K562 (cell line): ENCODE measurements around the gene C12orf42. TPM values are rescaled to one million over a fixed set of nuclear protein-coding genes. Genes with fewer than 3 reads are reported as not detected.

ENCODE experiments used
- ATAC-seq: fragments of 200-7000 bp; cut with Tn5 transposase; 3 replicates; pipeline ENCODE4 v1.9.1; 2020; ENCODE audit warnings: moderate library complexity
- BruUV-seq: library from RNA; stranded (reverse); fragments of 400-500 nt; replicated peaks from 2 replicates; lab custom pipeline; 2021; lab: Mats Ljungman, UMichigan
- CTCF ChIA-PET: fragments of 300-600 bp; formaldehyde crosslinking; extraction: SDS; loops from one replicate; lab custom pipeline; 2021; ENCODE audit warnings: low intra/inter-chr PET ratio; lab: Yijun Ruan, JAX
- POLR2A ChIA-PET: fragments of 300-600, 350-650 bp; sonication (Branson Sonifier 250); formaldehyde crosslinking; extraction: SDS; loops from one replicate; lab custom pipeline; 2021; ENCODE audit warnings: antibody characterized with exemption, inconsistent platforms; lab: Yijun Ruan, JAX
- DNase-seq, 4 experiments: peaks; one replicate each; pipeline versions ENCODE4 v3.0.0 to v3.0.0-alpha.2; 2011 to 2018; ENCODE audit warnings: low spot score in 3 of 4, mixed read lengths in 3 of 4; ENCODE audit errors: extremely low read depth in 1 of 4
- FAIRE-seq: peaks from 2 replicates; lab custom pipeline; 2011; peaks lifted over from hg19 to GRCh38; lab: Jason Lieb, UNC
- H2AFZ ChIP-seq: 2 replicates; pipeline ENCODE4 v1.6.0; 2011; ENCODE audit warnings: low read depth, low read length, control low read depth, inconsistent platforms
- H3K27ac ChIP-seq: fragments of 200-600 bp; 3 replicates; pipeline ENCODE4 v1.8.0; 2011; ENCODE audit warnings: low read depth, mild to moderate bottlenecking, control low read depth, inconsistent platforms, low read length, moderate library complexity, mixed read lengths; ENCODE audit errors: extremely low read depth
- H3K27me3 ChIP-seq, 2 experiments: fragments of 300-600 bp in 1 of 2; 2 replicates in 1 of 2; 3 replicates in 1 of 2; pipeline versions ENCODE4 v1.6.0 to v1.8.0; 2011; ENCODE audit warnings: inconsistent platforms in 2 of 2, low read length in 2 of 2, mild to moderate bottlenecking in 1 of 2, mixed read lengths in 1 of 2, moderate library complexity in 1 of 2; ENCODE audit not compliant: control insufficient read depth in 2 of 2, insufficient read depth in 2 of 2
- H3K36me3 ChIP-seq: fragments of 300-600 bp; 3 replicates; pipeline ENCODE4 v1.8.0; 2011; ENCODE audit warnings: mild to moderate bottlenecking, low read length, inconsistent platforms; ENCODE audit not compliant: control insufficient read depth, insufficient read depth
- H3K4me1 ChIP-seq, 2 experiments: fragments of 200-600 bp in 1 of 2; replicated peaks in 1 of 2; 2 replicates in 1 of 2; 3 replicates in 1 of 2; pipeline versions ENCODE4 v1.5.1 to v1.8.0; 2011; ENCODE audit warnings: inconsistent platforms in 2 of 2, low read length in 2 of 2, mild to moderate bottlenecking in 1 of 2, mixed read lengths in 1 of 2, moderate library complexity in 1 of 2; ENCODE audit not compliant: control insufficient read depth in 2 of 2, insufficient read depth in 2 of 2
- H3K4me2 ChIP-seq: 2 replicates; pipeline ENCODE4 v1.6.1; 2011; ENCODE audit warnings: low read length, control low read depth, inconsistent platforms, mixed read lengths; ENCODE audit not compliant: insufficient read depth
- H3K4me3 ChIP-seq: fragments of 200-600 bp; sonication (generic), shearing (Covaris generic); 2 replicates; pipeline ENCODE4 v1.5.1; 2016; ENCODE audit warnings: control low read depth, inconsistent platforms
- H3K79me2 ChIP-seq: fragments of 200-600 bp; 3 replicates; pipeline ENCODE4 v1.8.0; 2011; ENCODE audit warnings: low read length, inconsistent platforms; ENCODE audit not compliant: control insufficient read depth, insufficient read depth
- H3K9ac ChIP-seq, 2 experiments: 2 replicates each; pipeline versions ENCODE4 v1.6.0 to v1.6.1; 2011; ENCODE audit warnings: low read depth in 2 of 2, low read length in 2 of 2, control low read depth in 1 of 2, inconsistent platforms in 1 of 2, mild to moderate bottlenecking in 1 of 2, mixed read lengths in 1 of 2; ENCODE audit not compliant: insufficient read depth in 1 of 2
- H3K9me1 ChIP-seq: one replicate; pipeline ENCODE4 v1.6.0; 2011; ENCODE audit warnings: inconsistent platforms, mild to moderate bottlenecking, low read length, moderate library complexity; ENCODE audit not compliant: control insufficient read depth, insufficient read depth
- H3K9me3 ChIP-seq: replicated peaks from 2 replicates; pipeline ENCODE4 v1.5.1; 2011; ENCODE audit warnings: low read depth, low read length, inconsistent platforms; ENCODE audit not compliant: control insufficient read depth, insufficient read depth
- H4K20me1 ChIP-seq: replicated peaks from 2 replicates; pipeline ENCODE4 v1.6.1; 2011; ENCODE audit warnings: low read length, inconsistent platforms, mixed read lengths; ENCODE audit not compliant: control insufficient read depth, insufficient read depth
- BMI1 ChIP-seq: fragments of 150-350 bp; IDR thresholded peaks from 2 replicates; pipeline ENCODE4 v1.6.1; 2014; ENCODE audit warnings: low read length
- CHAMP1 ChIP-seq: fragments of 450-650 bp; IDR thresholded peaks from 2 replicates; pipeline ENCODE4 v1.6.1; 2016; ENCODE audit warnings: mild to moderate bottlenecking
- EP300 ChIP-seq: IDR thresholded peaks from 2 replicates; pipeline ENCODE4 v1.6.1; 2012; ENCODE audit warnings: low read length, improper control_type of control experiment
- FUS ChIP-seq: fragments of 200-400 bp; formaldehyde crosslinking; optimal IDR thresholded peaks from 2 replicates; pipeline ENCODE3; 2017; ENCODE audit warnings: low read depth, low read length
- KDM1A ChIP-seq, 2 experiments: fragments of 450-650 bp; IDR thresholded peaks; 2 replicates each; pipeline ENCODE4 v1.6.1; 2016; ENCODE audit warnings: mild to moderate bottlenecking in 2 of 2
- MTF1 ChIP-seq: fragments of 250-450 bp; sonication (Bioruptor Pico); IDR thresholded peaks from 2 replicates; pipeline ENCODE4 v1.9.0; 2021; ENCODE audit warnings: moderate library complexity, mild to moderate bottlenecking, inconsistent platforms, borderline replicate concordance
- POLR2AphosphoS5 ChIP-seq: IDR thresholded peaks from 2 replicates; pipeline ENCODE4 v1.6.1; 2011; ENCODE audit warnings: mild to moderate bottlenecking, low read depth, low read length, moderate library complexity; ENCODE audit not compliant: control insufficient read depth, insufficient read depth
- TBP ChIP-seq: optimal IDR thresholded peaks from 2 replicates; pipeline ENCODE3; 2011; ENCODE audit warnings: low read depth, low read length, improper control_type of control experiment
- ZNF263 ChIP-seq: sonication (generic); formaldehyde crosslinking; IDR thresholded peaks from 2 replicates; pipeline ENCODE4 v1.8.0; 2022; ENCODE audit warnings: mild to moderate bottlenecking, missing genetic modification reagents, borderline replicate concordance
- WGBS: fragments of 100-300 bp; shearing (Covaris generic); methylation state at CpG from one replicate; pipeline ENCODE4 v1.1.6; 2016; ENCODE audit warnings: low coverage, mixed read lengths; ENCODE audit not compliant: insufficient coverage; ENCODE audit errors: missing lambda C conversion rate; 5-methylcytosine and 5-hydroxymethylcytosine counted together
- in situ Hi-C: fragments of 300-500 bp; cut with MboI; formaldehyde crosslinking; loops from 4 replicates; pipeline ENCODE4 v1.15.0; 2018; ENCODE audit warnings: inconsistent platforms, mixed read lengths
- intact Hi-C: fragments of 100-400 bp; cut with micrococcal nuclease; formaldehyde crosslinking; loops from 2 replicates; pipeline ENCODE4 v1.14.2; 2022
- polyA plus RNA-seq, 8 experiments: library from polyadenylated mRNA; depleted of rRNA in 4 of 8; stranded (reverse) in 5 of 8; unstranded in 3 of 8; fragments of >200 nt; fragmentation: Nextera tagmentation in 2 of 8; fragmentation: Illumina TruSeq in 1 of 8; extraction: Ambion mirVana in 2 of 8; extraction: Trizol in 1 of 8; gene quantifications; 2 replicates each; pipeline versions ENCODE4 v1.2.1 to v1.2.3, GENCODE V29; 2011 to 2014; ENCODE audit warnings: inconsistent platforms in 1 of 8, missing spikeins in 1 of 8
- total RNA-seq, 7 experiments: library from RNA; depleted of rRNA in 6 of 7; stranded (reverse); fragments of >200 nt in 6 of 7; fragmentation: Illumina TruSeq in 2 of 7; extraction: Trizol in 2 of 7; gene quantifications; 2 replicates each; pipeline versions ENCODE4 v1.2.1 to v1.2.3, GENCODE V29; 2011 to 2021; ENCODE audit warnings: low replicate concordance in 1 of 7

Gene C12orf42
- total and polyA plus RNA-seq, 9 of the 15 experiments (the other 6 are each of a cell fraction or from before 2014, with no cell fraction given), result not detected

GRCh38 chr12:103279444-103279843 lies 216.3 kb downstream of the C12orf42 start:
- no peak overlapping the region for H2AFZ ChIP-seq
- POLR2A ChIA-PET, result no interaction called here
- no TSS peak for BruUV-seq

GRCh38 chr12:103278329-103278728 lies 217.4 kb downstream of the C12orf42 start:
- TF ChIP-seq EP300 (no peak), CHAMP1 (no peak)
- Histone ChIP-seq H3K9me3 (peaks cover 4% of the 10 kb centered on the region; the same call in 1 of the 2 replicates), H3K27me3 (no peaks in the 10 kb centered on the region), H3K36me3 (no peaks in the 10 kb centered on the region), H3K4me1 (no peaks in the 10 kb centered on the region), H3K27ac (no peak overlapping the region), H3K4me2 (no peak overlapping the region), H3K9ac (no peak overlapping the region), H3K79me2 (no peaks in the 10 kb centered on the region), H3K4me3 (no peak overlapping the region), H4K20me1 (no peaks in the 10 kb centered on the region), H2AFZ (no peak overlapping the region), H3K9me1 (no peaks in the 10 kb centered on the region)
- FAIRE-seq (no peak), ATAC-seq (no peak), DNase-seq (no peak)
- in situ Hi-C loops, result no loop called here
- 0% methylated on average over 3 of the region's 3 CpGs for WGBS
- POLR2A ChIA-PET, result no interaction called here
- intact Hi-C loops, result no loop called here
- CTCF ChIA-PET, result no interaction called here
- BruUV-seq, result no TSS peak

More at GRCh38 chr12:103279444-103279843, 216.3 kb downstream of the C12orf42 start:
- ATAC-seq (no peak), FAIRE-seq (no peak), DNase-seq (no peak)
- Histone ChIP-seq H3K27me3 (no peaks in the 10 kb centered on the region), H4K20me1 (no peaks in the 10 kb centered on the region), H3K9me1 (no peaks in the 10 kb centered on the region), H3K9ac (no peak overlapping the region), H3K79me2 (no peaks in the 10 kb centered on the region), H3K27ac (no peak overlapping the region), H3K4me2 (no peak overlapping the region), H3K4me3 (no peak overlapping the region), H3K9me3 (peaks cover 4% of the 10 kb centered on the region; the same call in 1 of the 2 replicates), H3K36me3 (no peaks in the 10 kb centered on the region), H3K4me1 (no peaks in the 10 kb centered on the region)
- in situ Hi-C loops (no loop called here), intact Hi-C loops (no loop called here)
- no peak for TF ChIP-seq TBP
- TF ChIP-seq MTF1 (CRISPR knock-in tag), result no peak
- TF ChIP-seq POLR2AphosphoS5, result no peak
- no peak for TF ChIP-seq ZNF263 (CRISPR knock-in tag)
- TF ChIP-seq FUS, result no peak
- TF ChIP-seq BMI1, result no peak
- TF ChIP-seq KDM1A (IDR thresholded peaks at IDR 0.05), result no peak
- 3% methylated on average over 2 of the region's 2 CpGs for WGBS
- CTCF ChIA-PET, result no interaction called here
